GF-D8 (cell line): ENCODE measurements around the gene TCP11L1.
"Not testable (repeated sequence)": the region's sequence is repeated elsewhere in the genome, so short reads cannot be mapped to it uniquely, and the experiment has no call there.

Source experiments
- DNase-seq: peaks from one replicate; lab custom pipeline; 2025; lab: John Stamatoyannopoulos, UW

TCP11L1 gene

DNA sequence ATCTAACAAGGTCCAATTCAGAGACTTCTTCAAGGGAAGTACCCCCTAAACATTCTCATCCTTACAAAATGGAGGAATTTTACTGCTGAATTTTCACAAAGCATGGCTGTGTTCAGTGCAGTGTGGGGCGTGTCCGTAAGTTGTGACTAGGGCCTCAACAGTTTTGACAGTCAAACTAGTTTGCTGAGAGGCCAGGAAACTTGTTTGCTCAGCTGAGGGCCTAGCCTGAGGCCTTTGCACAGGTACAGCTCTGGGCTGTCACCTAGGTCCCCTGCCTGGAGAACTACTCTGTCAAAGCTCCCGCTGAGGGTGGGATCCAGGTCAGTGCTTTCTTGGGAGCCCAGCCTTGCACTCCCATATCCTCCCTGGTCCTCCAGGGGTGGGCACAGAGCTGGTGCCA is 27.9 kb downstream of the TCP11L1 start:
- no peak for DNase-seq

DNA sequence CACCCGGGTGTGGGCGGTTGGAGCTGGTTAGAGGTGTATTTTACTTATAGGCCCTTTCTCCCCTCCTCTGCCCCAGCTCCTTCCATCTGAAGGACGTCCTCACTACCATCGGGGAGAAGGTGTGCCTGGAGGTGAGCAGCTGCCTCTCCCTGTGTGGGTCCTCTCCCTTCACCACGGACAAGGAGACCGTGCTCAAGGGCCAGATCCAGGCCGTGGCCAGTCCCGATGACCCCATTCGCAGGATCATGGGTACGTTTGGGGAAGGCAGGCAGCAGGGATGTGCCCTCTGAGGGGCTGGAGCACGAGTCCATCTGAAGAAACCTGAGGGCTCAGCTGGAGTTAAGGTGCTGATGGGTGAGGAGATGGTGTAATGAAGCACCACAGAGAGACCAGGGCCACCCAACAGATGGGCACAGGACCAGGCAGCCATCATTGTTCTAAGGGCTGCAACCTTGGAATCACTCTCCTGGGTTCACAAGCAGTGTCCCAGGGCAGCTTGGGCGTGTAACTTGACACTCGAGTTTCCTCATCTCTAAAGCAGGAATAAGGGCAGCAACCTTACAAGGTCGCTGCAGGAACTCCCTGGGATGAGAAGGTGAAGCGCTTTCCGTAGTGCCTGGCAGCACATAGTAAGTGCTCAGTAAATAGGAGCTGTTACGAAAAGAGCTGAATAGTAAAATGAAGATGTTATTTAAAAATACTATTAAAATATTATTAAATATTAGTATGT is 29.4 kb downstream of the TCP11L1 start:
- DNase-seq = no peak

DNA sequence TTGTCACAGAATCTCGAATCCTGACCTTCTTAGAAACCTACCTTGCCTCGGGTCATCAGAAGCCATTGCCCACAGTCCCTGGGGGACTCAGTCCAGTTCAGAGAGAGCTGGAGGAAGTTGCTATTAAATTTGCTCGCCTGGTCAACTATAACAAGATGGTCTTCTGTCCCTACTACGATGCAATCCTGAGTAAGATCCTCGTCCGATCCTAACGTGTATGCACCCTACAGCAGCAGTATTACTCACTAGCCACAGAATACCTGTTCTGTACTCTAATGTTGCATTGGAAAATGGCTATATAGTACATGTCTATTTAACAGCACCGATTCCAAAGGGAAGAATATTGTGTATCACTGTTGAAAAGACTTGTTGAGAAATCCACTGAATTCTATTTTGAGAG is 33.1 kb downstream of the TCP11L1 start:
- DNase-seq = no peak

DNA sequence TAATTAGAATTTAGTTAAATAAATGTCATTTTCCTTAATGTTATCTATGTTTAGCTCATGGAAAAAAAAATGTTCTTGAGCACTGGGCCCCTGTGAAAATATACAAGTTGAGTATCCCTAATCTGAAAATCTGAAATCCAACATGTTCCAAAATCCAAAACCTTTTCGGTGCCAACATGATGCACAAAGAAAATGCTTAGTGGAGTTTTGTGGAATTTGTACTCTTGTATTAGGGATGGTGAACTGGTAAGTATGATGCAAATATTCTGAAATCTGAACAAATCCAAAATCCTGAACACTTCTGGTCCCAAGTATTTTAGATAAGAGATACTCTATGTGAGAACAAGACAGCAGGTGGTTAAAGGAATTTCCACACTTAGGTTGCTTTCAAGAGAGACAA is 44.5 kb downstream of the TCP11L1 start:
- no peak for DNase-seq

DNA sequence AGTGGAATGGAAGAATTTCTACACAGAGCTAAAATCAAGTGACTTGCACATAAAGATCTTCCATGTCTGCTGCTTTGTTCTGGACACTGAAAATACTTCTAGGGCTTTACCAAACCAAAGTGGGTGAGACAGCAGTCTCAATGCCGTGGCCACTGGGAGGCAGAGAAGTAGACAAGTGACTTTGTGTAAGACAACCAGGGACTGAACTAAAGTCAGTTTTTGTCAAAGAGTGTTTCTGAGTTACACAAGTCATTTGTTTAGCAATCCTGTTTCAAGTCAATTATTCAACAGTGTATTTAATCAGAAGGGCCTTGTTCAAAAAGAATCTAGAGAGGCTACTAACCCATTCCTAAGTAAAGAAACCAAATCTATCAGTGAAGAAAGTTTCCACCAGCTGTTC is 46.6 kb downstream of the TCP11L1 start:
- no peak for DNase-seq

DNA sequence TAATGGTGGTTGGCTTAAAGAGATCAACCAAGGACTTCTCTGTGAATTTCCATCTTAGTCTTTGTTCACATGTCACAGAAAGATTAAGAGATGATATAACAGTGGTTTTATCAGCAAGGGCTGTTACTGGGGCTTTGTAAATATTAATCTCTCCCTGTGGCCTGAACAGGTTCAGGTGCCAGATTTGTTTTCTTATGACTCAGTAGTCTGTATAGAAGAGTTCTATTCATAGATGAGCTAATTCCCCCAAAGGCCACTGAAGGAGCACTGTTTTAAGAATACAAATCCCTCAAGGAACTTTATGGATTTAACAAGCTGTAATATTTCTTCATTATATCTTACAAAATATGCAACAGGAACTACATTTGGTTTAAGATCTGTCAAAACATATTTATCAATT is 50.4 kb downstream of the TCP11L1 start:
- no peak for DNase-seq

DNA sequence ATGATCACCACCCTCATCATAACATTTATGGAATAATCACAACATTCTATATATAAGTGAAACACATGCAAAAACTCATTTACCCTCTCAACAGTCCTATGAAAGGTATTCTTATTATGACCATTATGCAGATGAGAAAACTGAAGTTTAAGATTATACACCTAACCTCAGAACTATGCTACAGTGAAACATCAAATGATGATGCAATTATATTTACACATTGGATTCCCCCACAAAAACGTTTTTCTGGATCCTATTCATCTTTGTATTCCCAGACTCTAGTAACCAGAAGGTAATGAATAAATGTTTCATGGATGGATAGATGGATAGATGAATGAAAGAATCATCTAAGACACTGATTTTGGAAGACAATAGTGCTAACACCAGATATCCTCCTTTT is 54.8 kb downstream of the TCP11L1 start:
- DNase-seq = no peak

DNA sequence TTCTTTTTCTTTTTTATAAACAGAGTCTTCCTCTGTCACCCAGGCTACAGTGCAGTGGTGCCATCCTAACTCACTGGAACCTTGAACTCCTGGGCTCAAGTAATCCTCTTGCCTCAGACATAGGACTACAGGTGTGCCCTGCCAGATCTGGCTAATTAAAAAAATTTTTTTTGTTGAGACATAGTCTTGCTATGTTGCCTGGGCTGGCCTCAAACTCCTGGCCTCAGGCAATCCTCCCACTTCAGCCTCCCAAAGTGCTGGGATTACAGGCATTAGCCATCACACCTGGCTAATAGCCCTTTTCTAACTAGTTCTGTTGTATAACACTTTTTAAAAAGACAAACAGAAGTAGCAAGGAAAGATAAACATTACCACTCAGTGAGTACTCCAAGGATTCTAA is 64.5 kb downstream of the TCP11L1 start:
- DNase-seq = no peak

DNA sequence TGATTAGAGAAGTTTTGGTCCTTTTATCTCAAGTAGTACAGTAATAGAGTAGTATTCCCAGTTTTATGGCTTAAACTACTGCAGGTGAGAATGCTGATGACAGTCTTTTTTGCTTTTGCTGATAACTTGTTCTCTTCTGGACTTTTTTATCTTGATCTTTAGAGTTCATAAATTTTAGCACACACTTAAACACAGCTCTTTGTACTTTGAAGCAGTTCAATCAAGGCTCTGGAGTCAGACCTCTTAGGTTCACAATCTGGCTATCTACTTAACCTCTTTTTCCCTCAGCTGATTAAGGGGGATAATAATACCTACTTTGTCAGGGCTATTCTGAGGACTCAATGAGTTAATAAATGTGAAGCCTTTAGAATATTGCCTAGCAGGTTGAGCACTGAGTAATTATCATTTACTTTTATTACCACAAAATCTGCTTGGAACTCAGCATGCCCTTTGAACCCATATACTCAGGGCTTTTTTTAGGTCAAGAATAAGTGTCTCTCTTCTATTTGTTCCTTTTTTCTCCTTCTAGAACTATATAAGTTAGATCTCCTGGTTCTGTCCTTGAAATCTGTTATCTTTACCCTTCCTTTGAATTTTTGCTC is 70.0 kb downstream of the TCP11L1 start:
- DNase-seq = no peak

DNA sequence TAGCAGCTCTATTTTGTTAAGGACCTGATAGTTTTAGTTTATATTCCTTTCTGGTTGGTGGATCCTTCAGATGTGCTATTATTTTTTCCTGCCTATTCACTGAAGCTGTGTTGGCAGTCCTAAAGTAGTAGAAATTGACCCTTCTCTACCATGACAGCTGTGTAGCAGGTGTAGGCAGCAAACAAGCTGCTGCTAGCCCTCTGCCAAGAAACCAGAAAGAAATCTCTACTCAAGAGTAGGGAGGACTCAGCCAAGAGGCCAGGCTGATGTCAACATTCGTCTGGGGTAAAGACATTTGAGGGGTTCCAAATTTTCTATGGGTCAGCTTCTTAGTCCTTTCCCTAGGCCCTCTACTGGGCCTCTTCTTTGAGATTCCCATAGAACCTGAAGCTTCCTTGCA is 70.7 kb downstream of the TCP11L1 start:
- DNase-seq = no peak

DNA sequence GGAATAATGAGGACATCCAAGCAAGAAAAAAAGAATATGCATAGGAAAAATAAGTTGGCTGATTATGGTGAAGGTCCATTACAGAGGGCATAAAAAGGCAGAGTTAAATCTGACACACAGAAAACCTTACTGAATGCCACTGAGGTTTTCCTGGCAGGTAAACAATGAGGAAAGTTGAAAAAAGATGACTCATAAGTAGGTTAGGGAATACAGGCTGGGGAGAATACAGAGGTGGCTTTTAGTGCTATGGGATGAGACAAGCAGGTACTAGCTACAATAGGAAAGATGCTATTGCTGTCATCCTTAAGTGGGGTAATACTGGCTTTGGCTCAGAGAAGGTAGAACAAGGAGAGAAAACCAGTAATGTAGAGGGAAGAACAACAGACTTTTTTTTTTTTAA is 77.2 kb downstream of the TCP11L1 start:
- DNase-seq = no peak

DNA sequence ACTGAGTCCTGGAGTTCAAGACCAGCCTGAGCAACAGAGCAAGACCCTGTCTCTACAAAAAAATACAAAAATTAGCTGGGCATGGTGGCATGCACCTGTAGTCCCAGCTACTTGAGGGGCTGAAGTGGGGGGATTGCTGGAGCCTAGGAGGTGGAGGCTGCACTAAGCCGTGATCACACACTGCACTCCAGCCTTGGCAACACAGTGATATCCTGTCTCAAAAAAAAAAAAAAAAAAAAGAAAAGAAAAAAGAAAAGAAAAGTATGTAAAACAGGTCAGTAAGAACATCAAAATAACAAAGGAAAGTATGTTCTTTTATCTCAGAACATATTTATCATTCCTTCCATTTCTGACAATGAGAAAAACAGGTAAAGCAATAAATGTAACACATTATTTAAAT is 83.3 kb downstream of the TCP11L1 start:
- not testable (repeated sequence) for DNase-seq
